SIG-M5 treated with dmso at 0.1 percent for 504 hours (cell line): ENCODE data around the gene IGSF1.

Experiments
- DNase-seq: peaks from one replicate; lab custom pipeline; 2025; ENCODE audit not compliant: unreplicated experiment; lab: John Stamatoyannopoulos, UW

Gene IGSF1, protein sequence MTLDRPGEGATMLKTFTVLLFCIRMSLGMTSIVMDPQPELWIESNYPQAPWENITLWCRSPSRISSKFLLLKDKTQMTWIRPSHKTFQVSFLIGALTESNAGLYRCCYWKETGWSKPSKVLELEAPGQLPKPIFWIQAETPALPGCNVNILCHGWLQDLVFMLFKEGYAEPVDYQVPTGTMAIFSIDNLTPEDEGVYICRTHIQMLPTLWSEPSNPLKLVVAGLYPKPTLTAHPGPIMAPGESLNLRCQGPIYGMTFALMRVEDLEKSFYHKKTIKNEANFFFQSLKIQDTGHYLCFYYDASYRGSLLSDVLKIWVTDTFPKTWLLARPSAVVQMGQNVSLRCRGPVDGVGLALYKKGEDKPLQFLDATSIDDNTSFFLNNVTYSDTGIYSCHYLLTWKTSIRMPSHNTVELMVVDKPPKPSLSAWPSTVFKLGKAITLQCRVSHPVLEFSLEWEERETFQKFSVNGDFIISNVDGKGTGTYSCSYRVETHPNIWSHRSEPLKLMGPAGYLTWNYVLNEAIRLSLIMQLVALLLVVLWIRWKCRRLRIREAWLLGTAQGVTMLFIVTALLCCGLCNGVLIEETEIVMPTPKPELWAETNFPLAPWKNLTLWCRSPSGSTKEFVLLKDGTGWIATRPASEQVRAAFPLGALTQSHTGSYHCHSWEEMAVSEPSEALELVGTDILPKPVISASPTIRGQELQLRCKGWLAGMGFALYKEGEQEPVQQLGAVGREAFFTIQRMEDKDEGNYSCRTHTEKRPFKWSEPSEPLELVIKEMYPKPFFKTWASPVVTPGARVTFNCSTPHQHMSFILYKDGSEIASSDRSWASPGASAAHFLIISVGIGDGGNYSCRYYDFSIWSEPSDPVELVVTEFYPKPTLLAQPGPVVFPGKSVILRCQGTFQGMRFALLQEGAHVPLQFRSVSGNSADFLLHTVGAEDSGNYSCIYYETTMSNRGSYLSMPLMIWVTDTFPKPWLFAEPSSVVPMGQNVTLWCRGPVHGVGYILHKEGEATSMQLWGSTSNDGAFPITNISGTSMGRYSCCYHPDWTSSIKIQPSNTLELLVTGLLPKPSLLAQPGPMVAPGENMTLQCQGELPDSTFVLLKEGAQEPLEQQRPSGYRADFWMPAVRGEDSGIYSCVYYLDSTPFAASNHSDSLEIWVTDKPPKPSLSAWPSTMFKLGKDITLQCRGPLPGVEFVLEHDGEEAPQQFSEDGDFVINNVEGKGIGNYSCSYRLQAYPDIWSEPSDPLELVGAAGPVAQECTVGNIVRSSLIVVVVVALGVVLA (N-terminal part only)

DNA sequence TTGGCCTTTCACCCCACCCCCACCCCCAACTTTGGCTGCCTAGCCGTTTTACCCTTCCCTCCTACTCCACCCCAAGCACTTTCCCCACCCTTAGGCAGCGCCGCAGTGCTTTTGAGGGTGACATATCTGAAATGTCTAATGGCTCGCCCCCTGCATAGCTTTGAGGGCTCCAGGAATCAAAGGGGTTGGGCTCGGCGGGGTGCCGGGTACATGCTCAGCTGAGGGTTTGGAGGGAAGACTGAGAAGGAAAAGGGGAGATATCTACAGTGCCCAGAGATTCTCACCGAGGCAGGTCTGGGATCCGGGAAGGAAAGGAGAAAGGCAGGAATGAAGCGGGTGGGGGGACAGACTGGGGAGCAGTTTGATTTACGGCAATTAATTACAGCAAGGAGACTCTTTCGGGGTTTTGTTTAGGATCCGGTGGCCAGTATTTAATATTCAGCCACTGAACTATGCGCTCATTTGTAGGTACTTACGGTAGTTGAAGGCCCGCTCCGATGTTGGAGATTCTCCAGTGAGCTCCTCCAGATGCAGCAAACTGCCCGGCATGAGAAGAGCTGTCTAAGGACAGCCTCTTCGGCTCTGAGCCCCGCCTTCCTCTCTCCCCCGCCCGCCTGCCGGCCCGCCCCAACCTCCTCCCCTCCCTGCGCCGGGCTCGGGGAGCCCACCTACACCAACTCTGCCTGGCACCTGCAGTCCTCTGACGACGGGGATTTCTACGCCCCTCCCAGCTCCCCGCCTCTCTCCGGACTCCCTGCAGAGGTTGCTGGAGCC is at the start of gene IGSF1:
TSS of gene IGSF1 (minus strand) at position 569 of the 774 bp plus-strand sequence. CDS start 2,632 bp downstream, outside the sequence.
- DNase-seq = no peak

DNA sequence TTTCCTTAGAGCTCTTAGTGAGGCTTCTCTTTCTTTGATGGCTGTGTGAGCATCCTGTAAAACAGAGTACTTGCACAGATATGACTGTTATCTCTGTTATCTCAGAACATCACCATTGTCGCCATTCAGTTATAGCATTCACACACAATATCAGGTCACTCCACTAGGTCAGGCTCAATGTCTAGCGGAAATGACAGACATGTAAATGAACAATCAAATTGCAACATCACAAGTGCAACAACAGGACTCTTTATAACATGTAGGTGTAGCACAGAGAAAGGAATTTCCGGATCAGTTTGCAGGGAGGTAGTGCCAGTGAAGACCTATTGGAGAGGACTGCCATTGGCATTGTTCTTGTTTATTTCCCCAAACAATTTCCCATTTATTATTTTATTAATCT is 43.2 kb upstream of the IGSF1 start:
- no peak for DNase-seq

DNA sequence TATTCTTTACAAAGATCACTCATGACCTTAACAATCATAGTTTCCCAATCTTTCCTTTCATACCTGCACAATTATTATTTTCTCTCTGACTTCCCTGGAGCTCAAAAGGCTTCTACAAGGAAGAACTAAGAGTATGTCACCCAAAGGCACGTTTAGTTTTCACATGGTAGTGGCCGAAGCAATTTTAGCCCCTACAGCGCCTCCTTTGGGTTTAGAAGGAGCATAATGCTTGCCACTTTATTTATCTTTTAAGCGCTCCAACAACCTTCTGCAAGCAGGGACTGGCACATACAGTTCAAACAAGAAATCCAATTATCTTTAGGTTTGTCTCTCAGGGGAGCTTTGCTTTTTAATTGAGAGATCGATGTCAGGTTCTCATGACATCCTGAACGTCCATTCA is 42.0 kb upstream of the IGSF1 start:
- DNase-seq = no peak

DNA sequence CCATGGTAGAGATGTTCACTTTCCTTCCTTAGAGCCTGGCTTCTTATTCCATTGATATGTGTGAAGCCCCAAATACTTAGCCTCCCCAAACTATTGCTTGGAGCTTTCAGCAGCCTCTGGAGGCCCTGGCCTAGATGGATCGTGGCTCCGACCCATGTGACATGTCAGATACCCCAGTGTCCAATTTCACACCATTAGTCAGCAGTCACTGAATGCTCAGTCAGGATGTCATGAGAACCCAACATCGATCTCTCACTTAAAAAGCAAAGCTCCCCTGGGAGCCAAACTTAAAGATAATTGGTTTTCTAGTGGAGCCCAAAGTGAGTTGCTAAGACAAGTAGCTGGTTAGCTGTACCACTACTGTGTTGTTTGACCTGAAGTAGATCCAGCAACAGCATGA is 41.6 kb upstream of the IGSF1 start:
- DNase-seq = no peak

DNA sequence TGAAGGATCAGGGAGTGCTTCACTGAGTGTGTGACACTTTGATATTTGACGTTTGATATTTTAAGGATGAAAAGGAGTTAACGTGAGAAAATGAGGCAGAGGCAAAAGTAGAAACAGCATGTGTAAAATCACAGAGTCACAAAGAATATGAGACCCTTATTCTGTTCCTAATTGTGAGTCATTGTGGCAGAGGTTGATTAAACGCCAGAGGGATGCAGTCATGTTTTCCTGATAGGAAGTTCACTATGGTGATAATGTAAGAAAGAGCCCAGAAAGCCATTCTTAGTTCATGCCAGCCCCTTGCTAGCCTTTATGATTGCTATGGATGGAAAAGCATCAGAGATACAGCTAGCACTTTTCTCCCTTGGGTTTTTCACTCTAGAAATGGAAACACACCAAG is 33.5 kb upstream of the IGSF1 start:
- DNase-seq = no peak

DNA sequence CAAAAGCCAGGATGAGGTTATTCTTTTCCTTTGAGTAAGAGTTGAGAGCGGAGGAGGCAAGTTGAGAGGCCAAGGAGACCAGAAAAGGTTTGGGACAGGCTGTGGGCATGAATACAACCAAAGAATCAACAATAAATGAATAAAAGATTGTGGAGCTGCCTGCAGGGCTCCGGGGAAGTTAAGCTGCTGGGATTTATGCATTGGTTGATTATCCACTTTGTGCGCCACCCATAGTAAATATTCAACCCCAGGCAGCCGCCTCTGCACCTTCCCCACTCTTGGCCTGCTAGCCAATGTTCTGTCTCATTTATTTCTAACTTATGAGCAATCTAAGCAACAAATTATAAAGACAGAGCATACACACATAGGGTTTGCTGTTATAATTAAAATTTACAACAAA is 28.2 kb upstream of the IGSF1 start:
- DNase-seq = no peak

DNA sequence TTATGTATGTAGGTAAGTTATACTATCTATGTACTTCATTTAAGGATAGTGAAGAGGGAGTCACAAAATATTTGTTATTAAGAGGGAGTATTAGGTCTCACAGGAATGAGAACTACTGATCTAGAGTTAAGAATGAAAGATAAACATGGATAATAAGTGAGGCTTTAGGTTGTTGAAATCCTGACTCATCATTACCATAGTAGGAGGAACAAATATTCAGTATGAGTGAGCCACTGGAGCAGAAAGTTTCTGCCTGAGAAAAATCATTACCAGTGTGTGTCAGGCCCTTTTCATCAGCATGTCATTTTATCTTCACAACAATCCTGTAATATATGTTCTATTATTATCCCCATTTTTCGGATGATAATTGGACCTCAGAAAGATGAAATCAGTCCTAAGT is 27.2 kb upstream of the IGSF1 start:
- no peak for DNase-seq

DNA sequence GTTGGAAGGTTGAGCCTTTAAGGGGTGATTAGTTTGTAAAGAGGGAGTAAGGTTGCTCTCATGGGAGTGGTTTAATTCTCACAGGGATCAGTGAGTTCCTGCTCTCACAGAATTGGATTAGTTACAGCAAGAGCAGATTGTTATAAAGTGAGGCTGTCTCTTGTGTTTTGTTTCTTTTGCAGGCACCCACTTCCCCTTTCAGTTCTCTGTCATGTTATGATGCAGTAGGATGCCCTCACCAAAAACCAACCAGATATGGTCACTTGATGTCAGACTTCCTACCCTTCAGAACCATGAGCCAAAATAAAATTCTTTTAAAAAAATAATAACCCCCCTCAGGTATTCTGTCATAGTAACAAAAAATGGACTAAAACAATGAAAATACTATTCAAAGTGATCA is 19.9 kb upstream of the IGSF1 start:
- DNase-seq = no peak

DNA sequence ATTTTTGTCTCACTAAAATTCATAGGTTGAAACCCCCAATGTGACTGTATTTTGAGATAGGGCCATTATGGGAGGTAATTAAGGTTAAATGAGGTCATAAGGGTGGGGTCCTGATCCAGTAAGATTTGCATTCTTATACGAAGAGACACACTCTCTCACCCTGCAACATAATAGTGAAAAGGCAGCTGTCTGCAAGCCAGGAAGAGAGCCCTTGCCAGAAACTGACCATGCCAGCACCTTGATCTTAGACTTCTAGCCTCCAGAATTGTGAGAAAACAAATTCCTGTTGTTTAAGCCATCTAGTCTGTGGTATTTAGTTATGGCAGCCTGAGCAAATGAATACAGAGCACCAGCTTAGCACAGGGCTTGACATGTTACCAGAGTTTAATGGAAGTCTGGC is 17.5 kb upstream of the IGSF1 start:
- DNase-seq = no peak

DNA sequence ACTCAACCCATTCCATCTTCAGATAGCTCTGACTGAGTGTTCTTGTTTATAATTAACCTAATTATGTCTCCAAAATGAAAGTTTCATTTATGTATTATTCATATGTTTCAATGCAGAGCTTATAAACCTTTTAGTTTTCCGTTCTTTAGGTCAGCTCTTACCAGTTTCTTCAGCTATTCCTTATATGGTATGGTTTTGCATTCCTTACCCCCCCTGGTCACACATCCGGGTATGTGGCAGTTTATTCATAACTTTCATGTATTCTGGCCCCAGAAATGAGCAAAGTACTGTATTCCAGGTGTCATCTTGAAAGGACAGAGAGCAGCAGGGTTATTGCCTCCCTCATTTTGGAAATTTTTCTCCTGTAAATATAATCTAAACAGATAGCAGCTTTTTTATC is 16.8 kb upstream of the IGSF1 start:
- no peak for DNase-seq

DNA sequence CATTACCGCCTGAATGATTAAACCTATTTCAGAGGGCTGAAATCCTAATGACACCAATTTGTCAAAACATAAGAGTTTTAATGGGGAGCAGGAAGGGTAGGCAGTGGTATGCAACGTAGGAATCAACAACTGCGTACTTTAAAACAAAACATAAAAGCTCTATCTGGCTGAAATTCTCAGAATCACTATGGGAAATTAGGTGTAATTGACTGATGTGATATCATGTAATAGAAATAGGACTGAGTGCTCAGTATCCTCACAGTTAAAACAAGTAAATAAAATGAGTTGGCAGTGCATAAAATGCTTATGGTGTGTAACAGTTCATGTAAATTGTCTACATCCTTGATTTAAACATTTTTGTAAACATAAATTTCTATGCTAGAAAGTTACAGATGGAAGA is 13.6 kb upstream of the IGSF1 start:
- no peak for DNase-seq

DNA sequence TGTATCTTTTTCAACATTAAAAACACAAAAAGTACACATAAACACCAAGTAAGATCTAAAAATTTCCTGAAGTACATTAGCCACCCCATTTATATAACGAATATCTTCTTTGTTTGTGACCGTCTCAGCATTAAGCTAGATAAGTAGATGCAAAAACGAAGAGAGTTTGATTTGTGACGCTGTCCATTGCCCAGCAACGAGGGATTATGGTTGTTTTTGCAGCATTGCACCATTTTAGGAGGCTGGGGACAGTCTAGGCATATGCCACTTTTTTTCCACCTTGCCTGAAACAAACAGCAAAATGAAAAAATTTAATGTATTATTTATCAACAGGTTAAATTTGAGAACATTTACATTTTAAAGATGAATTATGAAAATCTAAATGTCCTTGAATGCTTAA is 12.0 kb upstream of the IGSF1 start:
- DNase-seq = no peak

DNA sequence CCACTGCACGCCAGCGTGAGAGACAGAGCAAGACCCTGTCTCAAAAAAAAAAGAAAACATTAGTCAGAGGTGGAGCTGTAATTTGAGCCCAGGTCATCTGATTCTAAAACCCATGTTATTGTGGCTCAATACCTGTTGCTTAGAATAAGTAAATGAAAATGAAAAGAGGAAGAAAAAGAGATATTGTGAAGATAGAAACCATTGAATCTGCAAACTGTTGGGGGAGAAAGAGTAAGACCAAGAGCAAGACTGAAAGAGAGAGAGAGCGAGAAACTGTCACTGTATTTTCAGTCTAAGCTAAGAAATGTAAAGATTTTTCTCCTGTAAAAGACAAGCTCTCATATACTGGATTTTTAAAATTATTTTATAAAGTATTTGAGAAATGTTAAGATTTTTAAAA is 9.7 kb upstream of the IGSF1 start:
- DNase-seq = no peak

DNA sequence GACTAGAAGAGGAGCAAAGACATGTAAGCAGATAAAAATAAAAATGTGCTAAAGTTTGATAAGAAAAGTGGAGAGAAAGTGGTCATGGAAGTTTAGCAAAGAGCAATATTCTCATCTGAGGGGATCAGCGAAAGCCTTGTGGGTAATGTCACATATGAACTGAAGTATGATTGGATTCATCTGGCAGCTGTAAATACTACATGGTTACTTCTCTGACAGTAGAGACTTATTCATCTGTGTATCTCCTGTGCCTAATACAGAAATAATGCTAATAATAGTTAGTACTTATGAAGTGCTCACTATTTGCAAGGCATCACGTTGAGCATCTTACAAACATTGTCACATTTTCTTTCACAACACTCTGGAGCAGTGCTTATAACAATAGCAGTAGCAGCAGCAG is 8.9 kb upstream of the IGSF1 start:
- DNase-seq = no peak

DNA sequence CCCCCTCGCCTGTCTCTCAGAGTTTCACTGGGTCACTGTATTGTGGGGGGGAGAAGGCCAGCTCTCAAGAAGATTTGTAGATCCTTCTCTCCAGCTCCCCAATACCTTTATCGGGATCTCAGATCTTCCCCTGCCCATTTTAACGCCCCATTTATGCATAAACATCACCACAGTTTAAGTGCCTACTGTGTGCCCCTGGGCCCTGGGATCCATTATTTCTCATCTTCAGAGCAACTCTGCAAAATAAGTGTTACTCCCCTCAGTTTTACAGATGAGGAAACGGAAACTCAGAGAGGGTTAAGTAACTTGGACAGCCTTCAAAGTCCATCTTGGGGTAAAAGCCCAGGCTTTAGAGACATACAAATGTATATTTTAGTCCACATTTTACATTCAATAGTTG is 421 bp upstream of the IGSF1 start:
- DNase-seq = no peak

DNA sequence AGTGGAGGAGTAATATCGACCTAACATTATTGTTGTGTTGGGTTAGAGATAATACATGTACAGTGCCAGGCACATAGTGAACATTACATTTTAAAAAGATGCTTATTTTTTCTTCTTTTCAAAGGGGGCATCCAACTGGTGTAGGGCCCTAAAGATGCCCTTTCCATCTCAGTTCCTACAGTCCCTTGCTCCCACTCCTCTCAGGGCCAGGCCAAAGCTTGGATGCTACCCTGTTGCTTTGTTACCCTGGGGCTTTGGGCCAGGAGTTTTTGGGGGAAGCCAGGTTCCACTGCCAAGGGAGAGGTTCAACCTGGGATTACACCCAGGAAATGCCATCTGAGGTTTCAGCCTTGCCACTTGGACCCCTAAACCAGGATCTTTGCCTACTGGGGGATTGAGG is 918 bp downstream of the IGSF1 start:
- no peak for DNase-seq

DNA sequence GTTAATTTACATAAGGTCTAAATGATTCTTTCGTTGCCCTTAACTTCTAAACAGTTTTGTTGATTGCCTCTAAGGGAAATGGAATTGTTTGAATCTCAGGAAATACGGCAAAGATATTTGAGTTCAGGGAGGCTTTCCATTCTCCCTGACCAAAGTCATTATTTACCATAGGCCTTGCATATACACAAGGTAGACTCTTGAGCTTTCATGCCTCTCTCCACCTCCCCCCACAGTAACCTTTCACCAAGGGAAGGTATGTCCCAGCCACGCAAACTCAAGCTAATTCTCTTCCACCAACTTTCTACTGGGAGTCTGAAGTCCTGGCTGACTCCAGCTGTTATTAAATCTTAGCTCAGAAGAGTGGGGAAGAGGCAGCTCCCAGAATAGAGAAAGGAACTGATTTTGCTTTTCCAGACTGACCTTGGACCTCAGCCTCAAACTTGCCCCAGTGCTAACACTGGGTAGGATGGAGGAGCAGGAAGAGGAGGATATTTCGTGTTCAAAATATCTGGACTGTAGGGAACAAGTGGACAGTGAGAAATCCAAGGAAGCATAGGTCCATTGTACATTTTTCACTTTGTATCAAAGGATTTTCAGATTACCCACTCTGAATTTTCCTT is 1.4 kb downstream of the IGSF1 start:
- no peak for DNase-seq

DNA sequence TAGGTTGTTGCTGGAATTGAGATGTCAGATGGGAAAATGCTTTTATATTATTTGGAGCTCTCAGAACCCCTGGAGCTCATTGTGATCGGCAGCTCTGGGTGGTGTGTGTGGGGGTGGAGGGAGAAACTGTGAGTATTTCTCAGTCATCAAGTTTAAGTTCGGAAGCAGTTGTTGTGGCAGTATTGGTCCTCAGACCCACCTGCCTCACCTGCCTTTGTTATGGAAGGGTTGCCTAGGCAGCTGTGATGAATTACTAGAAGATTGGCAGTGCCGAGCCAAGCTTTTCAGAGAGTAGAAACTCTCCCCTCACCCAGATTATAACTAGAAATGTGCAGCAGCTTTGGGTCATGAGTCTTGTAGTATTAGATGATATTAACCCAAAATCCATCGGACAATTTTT is 9.5 kb downstream of the IGSF1 start:
- no peak for DNase-seq

DNA sequence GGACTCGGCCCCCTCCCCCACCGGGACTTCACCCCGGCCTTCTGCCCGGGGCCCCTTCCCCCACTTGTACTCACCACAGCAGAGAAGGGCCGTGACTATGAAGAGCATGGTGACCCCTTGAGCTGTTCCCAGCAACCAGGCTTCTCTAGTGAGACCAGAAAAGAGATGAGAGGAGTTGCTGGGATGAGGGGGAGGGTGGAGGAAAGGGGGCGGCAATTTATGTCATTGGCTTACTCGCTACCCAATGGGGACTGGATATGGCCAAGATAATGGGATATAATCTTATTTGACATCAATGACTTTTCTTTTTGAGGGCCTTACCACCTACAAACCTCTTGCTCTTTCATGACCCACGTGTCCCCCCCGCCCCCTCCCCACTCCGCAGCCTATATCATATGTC is 9.9 kb downstream of the IGSF1 start:
- DNase-seq = no peak

DNA sequence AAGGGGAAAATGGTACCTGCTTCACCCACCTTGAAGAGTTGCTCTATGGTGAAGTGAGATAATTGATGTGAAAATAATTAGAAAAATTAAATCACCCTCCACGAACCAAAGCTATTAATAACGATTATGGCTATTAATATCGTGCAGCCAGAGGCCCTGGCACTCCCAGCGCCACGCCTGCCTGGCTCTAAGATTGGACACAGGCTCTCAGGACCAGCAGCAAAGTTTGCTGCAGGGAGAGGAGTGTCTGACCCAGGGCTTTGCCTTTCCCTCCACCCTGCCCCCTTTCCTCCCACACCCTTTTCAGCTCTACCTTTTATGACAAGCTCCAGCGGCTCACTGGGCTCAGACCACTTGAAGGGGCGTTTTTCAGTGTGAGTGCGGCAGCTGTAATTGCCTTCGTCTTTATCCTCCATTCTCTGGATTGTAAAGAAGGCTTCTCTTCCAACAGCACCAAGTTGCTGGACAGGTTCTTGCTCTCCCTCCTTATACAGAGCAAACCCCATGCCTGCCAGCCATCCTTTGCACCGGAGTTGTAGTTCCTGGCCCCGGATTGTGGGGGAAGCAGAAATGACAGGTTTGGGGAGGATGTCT is 11.5 kb downstream of the IGSF1 start:
- DNase-seq = no peak
